Keratinocyte (primary cell): ENCODE measurements around the gene OR1F1. TPM values are rescaled to one million over a fixed set of nuclear protein-coding genes. Genes with fewer than 3 reads are reported as not detected.

Experiments used
- DNase-seq: peaks from one replicate; pipeline ENCODE4 v3.0.0-alpha.2; 2011; ENCODE audit warnings: low read depth, missing footprints, low spot score
- FAIRE-seq: peaks from 2 replicates; lab custom pipeline; 2011; peaks lifted over from hg19 to GRCh38; lab: Jason Lieb, UNC
- H2AFZ ChIP-seq: 2 replicates; pipeline ENCODE4 v1.6.0; 2012; ENCODE audit warnings: low read length, control low read depth, inconsistent platforms; ENCODE audit not compliant: control insufficient read depth
- H3K27ac ChIP-seq: 2 replicates; pipeline ENCODE4 v1.5.1; 2011; ENCODE audit warnings: low read length; ENCODE audit not compliant: control insufficient read depth, insufficient read depth
- H3K27me3 ChIP-seq: 3 replicates; pipeline ENCODE4 v1.6.0; 2011; ENCODE audit warnings: low read length; ENCODE audit not compliant: control insufficient read depth, insufficient read depth; ENCODE audit errors: extremely low read depth
- H3K36me3 ChIP-seq, 2 experiments: 2 replicates in 1 of 2; 3 replicates in 1 of 2; pipeline ENCODE4 v1.5.1; 2011; ENCODE audit warnings: low read length in 2 of 2, mild to moderate bottlenecking in 1 of 2; ENCODE audit not compliant: control insufficient read depth in 2 of 2, insufficient read depth in 2 of 2; ENCODE audit errors: extremely low read depth in 1 of 2
- H3K4me1 ChIP-seq: 3 replicates; pipeline ENCODE4 v1.5.1; 2011; ENCODE audit warnings: low read length; ENCODE audit not compliant: control insufficient read depth, insufficient read depth; ENCODE audit errors: extremely low read depth
- H3K4me2 ChIP-seq: 3 replicates; pipeline ENCODE4 v1.6.0; 2011; ENCODE audit warnings: low read depth, low read length; ENCODE audit not compliant: control insufficient read depth, insufficient read depth; ENCODE audit errors: extremely low read depth
- H3K4me3 ChIP-seq, 3 experiments: fragments of 200-600 bp in 1 of 3; sonication (generic) in 1 of 3; 2 replicates in 2 of 3; 3 replicates in 1 of 3; pipeline ENCODE4 v1.5.1; 2011 to 2016; ENCODE audit warnings: low read length in 3 of 3, mild to moderate bottlenecking in 3 of 3, control low read depth in 2 of 3, inconsistent platforms in 1 of 3, low read depth in 1 of 3, mixed read lengths in 1 of 3, mixed run types in 1 of 3, moderate library complexity in 1 of 3; ENCODE audit not compliant: control insufficient read depth in 2 of 3, insufficient read depth in 2 of 3; ENCODE audit errors: extremely low read depth in 1 of 3
- H3K79me2 ChIP-seq: 2 replicates; pipeline ENCODE4 v1.6.0; 2012; ENCODE audit warnings: low read length; ENCODE audit not compliant: control insufficient read depth, insufficient read depth
- H3K9ac ChIP-seq: 3 replicates; pipeline ENCODE4 v1.6.0; 2011; ENCODE audit warnings: low read length; ENCODE audit not compliant: control insufficient read depth, insufficient read depth; ENCODE audit errors: extremely low read depth
- H3K9me1 ChIP-seq: 3 replicates; pipeline ENCODE4 v1.6.0; 2011; ENCODE audit warnings: low read length; ENCODE audit not compliant: control insufficient read depth, insufficient read depth; ENCODE audit errors: extremely low read depth
- H3K9me3 ChIP-seq: 2 replicates; pipeline ENCODE4 v1.5.1; 2012; ENCODE audit warnings: low read depth, low read length; ENCODE audit not compliant: control insufficient read depth
- H4K20me1 ChIP-seq: 3 replicates; pipeline ENCODE4 v1.6.0; 2011; ENCODE audit warnings: low read length; ENCODE audit not compliant: control insufficient read depth, insufficient read depth; ENCODE audit errors: extremely low read depth
- CTCF ChIP-seq, 3 experiments: IDR thresholded peaks in 1 of 3; conservative IDR thresholded peaks in 1 of 3; optimal IDR thresholded peaks in 1 of 3; 2 replicates in 2 of 3; 3 replicates in 1 of 3; pipeline versions ENCODE3 to v1.5.1; 2011; ENCODE audit warnings: low read length in 3 of 3, mild to moderate bottlenecking in 3 of 3, moderate library complexity in 2 of 3, control low read depth in 1 of 3, inconsistent platforms in 1 of 3; ENCODE audit not compliant: insufficient read depth in 2 of 3; ENCODE audit errors: extremely low read depth in 1 of 3
- EZH2 ChIP-seq: IDR thresholded peaks from one replicate; pipeline ENCODE4 v1.6.1; 2012; ENCODE audit warnings: inconsistent platforms, mild to moderate bottlenecking, low read length, moderate library complexity
- dilution Hi-C: fragments of 300-500 bp; cut with MboI; formaldehyde crosslinking; loops from one replicate; pipeline ENCODE4 v1.7.0; 2020; ENCODE audit warnings: low sequenced_read_pairs; ENCODE audit not compliant: extremely low pct_ligation_motif_present
- polyA plus RNA-seq, 5 experiments: library from polyadenylated mRNA; depleted of rRNA in 3 of 5; stranded (reverse) in 3 of 5; stranded (forward) in 1 of 5; unstranded in 1 of 5; fragments of >200 nt; gene quantifications; 1 replicate in 1 of 5; 2 replicates in 3 of 5; 3 replicates in 1 of 5; pipeline versions ENCODE4 v1.2.1 to v1.2.3, GENCODE V29; 2011 to 2012; ENCODE audit warnings: missing spikeins in 2 of 5, low read depth in 1 of 5, low replicate concordance in 1 of 5

OR1F1 gene
- polyA plus RNA-seq, 1 donor (not counting 4 experiments of a cell fraction or from before 2014, with no cell fraction given): 0.51 TPM

GRCh38 chr16:3155181-3155580 is 32.8 kb upstream of the OR1F1 start:
- TF ChIP-seq EZH2 (no peak), CTCF (optimal IDR thresholded peaks at IDR 0.05 in 1 of 3, IDR thresholded peaks at IDR 0.05 in 1 of 3, conservative IDR thresholded peaks at IDR 0.05 in 1 of 3; ENCODE audit: extremely low read depth in 1 of 3, insufficient read depth in 2 of 3, low read length in 3 of 3) (no peak)
- no peak for FAIRE-seq
- Histone ChIP-seq H3K4me3 (no peak overlapping the region), H3K9me1 (no peaks in the 10 kb centered on the region), H3K9ac (no peak overlapping the region), H3K27me3 (no peaks in the 10 kb centered on the region), H3K79me2 (no peaks in the 10 kb centered on the region), H3K4me1 (peaks cover 12% of the 10 kb centered on the region), H3K9me3 (no peaks in the 10 kb centered on the region), H3K4me2 (no peak overlapping the region), H3K36me3 (no peaks in the 10 kb centered on the region), H4K20me1 (peaks cover 5% of the 10 kb centered on the region), H3K27ac (no peak overlapping the region), H2AFZ (no peak overlapping the region)
- dilution Hi-C loops: no loop called here
- DNase-seq: no peak

- no peak for TF ChIP-seq CTCF (optimal IDR thresholded peaks at IDR 0.05 in 1 of 3, IDR thresholded peaks at IDR 0.05 in 1 of 3, conservative IDR thresholded peaks at IDR 0.05 in 1 of 3; ENCODE audit: extremely low read depth in 1 of 3, insufficient read depth in 2 of 3, low read length in 3 of 3)
- TF ChIP-seq EZH2: no peak
- Histone ChIP-seq H3K36me3 (no peaks in the 10 kb centered on the region), H3K4me3 (no peak overlapping the region), H3K27ac (no peak overlapping the region), H3K79me2 (no peaks in the 10 kb centered on the region), H3K9ac (no peak overlapping the region), H3K27me3 (no peaks in the 10 kb centered on the region), H3K9me1 (no peaks in the 10 kb centered on the region), H3K4me2 (no peak overlapping the region), H3K4me1 (peaks cover 12% of the 10 kb centered on the region), H2AFZ (no peak overlapping the region), H4K20me1 (peaks cover 5% of the 10 kb centered on the region), H3K9me3 (no peaks in the 10 kb centered on the region)
- FAIRE-seq (no peak), DNase-seq (no peak)
- dilution Hi-C loops: no loop called here
These were observed 32.0 kb upstream of the OR1F1 start for GRCh38 chr16:3155972-3156371.
